NCI-H1930 (cell line): ENCODE measurements around the gene UBL3.

ENCODE experiments used
- DNase-seq, 2 experiments: peaks; one replicate each; lab custom pipeline; 2025; lab: John Stamatoyannopoulos, UW

The UBL3 gene, protein sequence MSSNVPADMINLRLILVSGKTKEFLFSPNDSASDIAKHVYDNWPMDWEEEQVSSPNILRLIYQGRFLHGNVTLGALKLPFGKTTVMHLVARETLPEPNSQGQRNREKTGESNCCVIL

DNA sequence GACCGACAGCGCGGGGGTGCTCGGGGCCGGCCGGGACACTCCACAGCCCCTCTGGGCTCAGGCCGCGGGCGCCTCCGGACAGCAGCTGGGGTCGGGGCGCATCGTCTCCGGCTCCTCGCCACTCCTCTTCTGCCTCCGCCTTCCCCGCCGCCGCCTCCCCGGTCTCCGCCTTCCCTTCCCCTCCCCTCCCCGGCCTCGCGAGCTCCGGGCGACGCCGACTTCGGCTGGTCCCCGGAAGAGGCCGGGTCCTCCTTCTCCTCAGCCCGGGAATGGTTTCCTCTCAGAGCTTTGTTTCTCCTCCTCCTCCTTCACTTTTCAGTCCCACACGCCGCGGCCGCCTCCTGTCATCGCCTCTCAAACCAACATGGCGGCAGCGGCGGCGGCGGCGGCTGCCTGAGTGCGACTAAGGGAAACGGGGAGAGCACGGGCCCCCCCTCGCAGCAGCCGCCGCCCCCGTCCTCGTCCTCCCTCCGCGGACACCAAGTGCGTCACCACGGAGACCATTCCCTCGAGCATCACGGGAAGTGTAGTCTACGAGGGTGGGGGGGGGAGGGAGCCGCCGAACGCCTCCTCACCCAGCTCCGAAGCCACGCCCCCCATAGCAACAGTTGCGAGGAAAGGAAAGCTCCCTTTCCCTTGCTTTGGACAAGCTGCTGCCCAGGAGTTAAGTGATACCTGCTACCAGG is at the start of gene UBL3:
UBL3 (minus strand) TSS at position 405 of the 686 bp plus-strand sequence. CDS start 1,079 bp downstream, outside the sequence.
- peak; percentile 96 to 99 for DNase-seq

DNA sequence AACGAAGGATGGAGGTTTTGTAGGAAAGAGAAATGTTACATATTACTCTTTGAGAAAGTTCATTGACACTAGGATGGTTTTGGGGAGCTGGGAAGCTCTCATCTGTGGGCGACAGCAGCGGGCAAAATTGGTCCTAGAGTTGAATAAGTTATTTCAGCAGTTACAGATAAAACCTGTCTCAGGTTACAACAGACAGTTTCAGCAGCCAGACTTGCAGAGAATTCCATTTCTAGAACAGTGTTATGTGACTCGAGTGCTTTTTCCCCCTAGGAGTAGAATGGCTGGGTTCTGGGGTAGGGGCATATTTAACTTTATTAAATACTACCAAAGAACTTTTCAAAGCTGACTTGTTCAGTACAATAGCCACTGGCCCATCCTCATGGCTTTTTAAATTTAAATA is 46.7 kb upstream of the UBL3 start:
- DNase-seq, result no peak

DNA sequence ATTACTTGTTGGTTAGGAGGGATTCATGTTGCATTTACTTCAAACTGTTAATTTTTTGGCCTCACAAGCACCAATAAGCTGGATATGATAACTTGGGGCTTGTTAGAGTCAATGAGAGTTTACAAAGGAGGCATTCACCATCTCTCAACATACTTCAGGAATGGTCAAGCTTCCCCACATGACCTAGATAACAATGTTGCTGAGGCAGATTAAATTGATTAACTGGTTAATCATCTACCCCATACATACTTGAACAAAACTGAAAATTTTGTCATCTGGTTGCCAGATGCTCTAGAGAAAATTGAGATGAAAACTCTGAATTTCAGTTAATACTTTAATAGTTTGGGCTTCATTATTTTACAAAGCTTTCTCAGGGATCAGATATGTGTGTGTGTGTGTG is 43.0 kb upstream of the UBL3 start:
- DNase-seq, result no peak

DNA sequence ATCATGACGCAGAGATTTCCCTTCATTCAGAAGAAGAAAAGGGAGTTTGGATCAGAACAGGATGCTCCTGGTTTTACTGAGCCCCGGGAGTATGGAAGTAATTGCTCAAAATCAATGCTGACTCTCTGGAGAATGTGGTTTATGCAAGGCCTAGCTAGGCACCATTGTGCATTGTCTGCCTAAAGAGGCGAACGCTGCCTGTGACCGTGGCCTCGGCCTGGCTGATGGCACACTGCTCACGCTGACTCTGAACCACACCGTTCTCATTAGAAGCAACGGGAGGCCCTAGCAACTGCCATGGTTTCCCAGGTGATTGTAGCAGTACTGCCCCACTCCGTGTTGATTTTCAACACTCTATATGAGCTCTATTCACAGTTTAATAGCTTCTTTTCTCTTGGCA is 41.7 kb upstream of the UBL3 start:
- DNase-seq, result peak; percentile 86 to 88

DNA sequence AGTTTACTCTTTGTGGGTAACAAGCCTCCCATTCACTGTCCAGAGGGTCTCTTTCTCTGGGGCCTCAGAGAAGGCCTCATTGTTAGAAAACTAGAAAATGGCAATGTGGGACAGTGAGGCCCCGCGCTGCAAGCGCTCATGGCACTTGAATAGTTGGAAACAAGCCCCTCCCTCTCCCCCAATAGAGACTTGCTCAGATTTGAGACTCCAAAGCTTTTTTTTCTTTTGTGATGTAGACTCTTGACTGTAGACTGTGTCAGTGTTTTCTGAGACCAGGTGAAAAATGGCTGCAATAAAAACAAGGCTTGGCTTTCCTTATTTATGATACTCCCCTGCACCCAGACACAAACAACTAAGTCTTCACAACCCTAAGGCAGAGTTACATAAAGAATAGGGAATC is 38.7 kb upstream of the UBL3 start:
- DNase-seq, result no peak

DNA sequence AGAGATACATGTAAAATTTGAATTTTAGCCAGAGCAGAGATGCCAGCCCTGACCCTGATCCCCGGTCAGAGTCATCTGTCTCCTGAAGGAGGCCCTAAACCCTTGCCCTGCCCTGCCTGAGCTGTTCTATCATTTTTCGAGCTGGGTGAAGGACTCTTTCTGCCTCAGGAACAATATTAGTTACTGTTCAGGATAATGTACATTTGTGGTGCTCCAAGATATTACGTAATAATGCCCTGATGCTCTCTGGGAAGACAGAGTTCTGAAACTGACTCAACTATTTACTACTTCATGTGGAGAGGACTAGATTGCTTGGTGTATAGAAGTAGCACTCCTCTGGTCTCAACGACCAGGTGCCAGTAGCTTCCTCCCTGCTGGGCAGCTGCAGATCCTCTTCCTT is 37.9 kb upstream of the UBL3 start:
- DNase-seq, result no peak

DNA sequence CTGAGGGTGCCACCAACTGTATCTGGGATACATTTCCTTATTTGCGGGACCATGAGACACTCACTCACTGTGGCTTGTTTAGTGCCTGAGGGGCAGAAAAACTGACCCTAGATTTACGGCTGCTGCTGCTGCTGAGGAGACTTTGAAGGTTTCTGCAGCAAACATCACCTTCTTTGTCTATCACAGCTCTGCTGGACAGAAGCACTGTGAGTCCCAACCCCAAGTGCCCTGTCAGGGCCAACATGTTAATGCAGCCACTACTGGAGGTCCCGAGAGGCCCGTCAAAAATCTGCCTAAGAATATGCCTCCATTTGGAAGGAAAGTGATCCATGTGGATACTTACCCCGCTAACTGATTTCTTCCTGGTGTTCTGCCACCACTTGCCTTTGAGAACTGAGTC is 37.3 kb upstream of the UBL3 start:
- no peak for DNase-seq

DNA sequence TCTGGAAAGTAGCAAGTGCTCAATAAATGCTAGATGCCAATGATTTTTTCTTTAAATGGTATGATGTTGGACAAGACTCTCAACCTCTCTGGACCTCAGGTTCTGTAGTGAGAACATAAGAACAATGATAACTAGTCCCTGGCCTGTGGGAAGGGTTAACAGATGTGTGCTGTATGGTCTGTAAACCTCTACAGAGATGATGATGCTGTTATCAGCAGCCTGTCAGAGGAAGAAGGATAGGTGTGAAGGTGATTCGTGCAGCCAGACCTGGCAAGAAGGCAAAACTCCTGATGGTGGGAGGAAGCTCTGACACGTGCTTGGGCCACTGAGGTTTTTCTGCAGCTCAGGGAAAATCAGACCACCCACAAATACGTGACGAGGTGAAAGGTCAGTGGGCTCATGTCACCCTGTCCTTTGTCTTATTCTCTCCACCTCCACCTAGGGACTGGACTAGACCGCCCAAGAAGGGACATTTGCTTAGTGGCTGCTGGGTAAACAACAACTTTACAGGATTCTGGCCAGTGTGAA is 36.7 kb upstream of the UBL3 start:
- no peak for DNase-seq

DNA sequence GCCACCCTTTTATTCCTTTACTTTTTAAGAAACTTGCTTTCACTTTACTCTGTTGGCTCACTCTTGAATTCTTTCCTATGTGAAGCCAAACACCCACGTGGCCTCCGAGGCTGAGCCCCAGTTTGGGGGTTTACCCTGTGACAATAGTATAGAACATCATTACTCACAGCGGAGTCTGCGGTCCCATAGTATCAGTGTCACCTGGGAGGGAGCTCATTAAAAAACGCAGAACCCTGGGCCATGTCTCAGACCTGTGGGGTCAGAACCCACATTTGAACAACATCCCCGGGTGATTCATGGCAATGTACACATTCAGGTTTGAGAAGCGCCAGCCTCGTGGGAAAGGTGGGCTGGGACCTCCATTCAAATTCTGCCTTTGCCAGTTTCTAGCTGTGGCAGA is 36.0 kb upstream of the UBL3 start:
- DNase-seq, result no peak

DNA sequence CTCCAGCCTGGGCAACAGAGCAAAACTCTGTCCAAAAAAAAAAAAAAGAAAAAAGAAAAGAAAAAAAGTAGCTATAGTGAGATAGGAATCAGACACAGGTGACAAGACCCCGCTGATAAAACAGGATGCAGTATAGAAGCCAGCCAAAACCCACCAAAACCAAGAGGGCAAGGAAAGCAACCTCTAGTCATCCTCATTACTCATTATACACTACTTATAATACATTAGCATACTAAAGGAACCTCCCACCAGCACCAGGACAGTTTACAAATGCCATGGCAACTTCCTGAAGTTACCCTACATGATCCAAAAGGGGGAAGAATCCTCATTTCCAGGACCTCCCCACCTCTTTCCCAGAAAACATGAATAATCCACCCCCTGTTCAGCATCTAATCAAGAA is 35.6 kb upstream of the UBL3 start:
- no peak for DNase-seq

DNA sequence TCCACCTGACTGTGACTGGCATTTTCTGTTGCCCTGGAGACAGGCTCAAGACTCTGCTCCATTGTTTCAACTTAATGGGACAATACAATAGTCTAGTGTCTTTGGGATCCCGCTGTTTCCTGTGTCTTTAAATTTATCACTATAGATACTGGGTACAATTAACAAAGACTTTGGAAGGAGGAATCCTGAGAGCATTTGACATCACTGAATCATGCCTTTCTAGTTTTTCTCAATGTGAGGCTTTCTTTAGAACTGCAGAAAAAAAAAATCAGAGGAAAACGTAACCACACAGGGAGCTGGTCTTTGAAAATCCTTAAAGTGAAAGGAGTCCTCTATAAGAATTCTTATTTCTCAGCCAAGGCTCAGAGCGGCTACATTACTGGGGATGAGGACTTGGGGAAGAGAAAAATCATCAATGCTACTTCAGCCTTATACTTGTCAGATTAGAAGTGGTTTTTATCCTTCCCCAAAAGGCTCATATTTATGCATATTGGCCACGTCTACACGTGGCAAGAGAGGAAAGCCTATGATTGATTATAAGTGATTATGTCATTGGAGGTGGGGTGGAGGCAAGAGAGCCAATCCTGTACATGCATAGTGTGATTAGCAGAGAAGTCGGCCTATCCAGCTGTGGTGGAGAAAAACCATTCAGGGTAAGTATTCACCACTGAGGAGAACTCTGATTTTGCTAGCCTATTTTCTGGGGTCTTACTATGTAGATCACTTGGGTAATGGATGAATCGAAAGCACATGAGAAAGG is 34.4 kb upstream of the UBL3 start:
- no peak for DNase-seq

DNA sequence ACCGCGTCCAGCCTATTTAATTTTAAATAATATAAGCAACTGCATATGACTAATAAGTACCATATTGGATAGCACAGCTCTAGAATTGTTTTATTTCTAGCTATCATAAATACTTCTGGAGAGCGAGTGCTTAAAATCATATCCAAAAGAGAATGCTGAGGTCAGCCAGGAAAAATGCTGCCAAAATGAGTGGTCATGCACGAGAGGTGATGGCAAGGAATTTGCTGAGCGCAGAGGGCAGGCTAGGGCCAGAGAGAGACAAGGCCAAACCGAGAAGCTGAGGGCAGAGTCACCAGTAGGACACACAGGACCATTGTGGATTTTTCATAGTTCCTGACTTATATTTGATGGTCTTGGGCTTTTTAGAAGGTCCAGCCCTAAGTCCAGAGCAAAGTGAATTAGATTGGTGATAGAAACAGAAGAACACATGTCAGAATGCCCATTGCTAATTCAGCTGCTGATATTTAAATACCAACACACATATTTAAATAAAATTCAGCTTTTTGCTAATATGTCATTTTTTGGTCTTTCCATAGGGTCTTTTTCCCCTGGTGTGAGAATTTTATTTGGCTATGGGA is 33.6 kb upstream of the UBL3 start:
- DNase-seq, result no peak

DNA sequence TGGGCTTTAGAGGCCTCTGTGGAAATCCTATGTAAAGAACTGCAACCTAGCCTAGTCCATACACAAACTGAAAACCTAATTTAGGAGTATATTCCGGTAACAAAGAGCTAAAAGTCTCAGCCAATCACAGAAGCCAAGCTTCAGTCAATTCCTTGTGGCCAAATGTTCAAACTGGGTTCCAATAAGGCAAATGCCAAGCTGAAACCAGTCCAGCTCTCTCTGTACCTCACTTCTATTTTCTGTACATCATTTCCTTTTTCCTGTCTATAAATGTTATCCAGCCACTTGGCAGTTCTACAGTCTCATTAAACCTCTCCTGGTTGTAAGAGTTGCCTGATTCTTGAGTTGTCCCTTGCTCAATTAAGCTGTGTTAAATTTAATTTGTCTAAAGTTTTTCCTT is 31.7 kb upstream of the UBL3 start:
- no peak for DNase-seq

DNA sequence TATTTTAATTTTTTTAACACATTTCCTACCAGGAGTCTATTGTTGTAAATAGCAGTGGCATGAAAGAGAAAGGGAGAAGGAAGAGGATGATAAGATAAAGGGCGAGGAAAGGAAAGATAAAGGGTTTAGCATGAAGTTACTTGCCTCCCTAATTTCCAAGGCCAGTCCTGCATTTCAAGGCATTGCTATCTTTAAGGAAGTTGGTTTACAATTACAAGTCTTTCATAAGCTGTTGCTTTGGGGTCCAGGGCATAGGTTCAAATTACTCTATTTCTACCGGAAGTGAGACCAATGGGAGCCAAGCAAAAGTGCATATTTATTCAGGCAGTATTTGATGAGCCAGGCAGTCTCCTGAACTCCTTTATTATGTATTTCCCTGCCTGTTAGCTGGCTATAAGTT is 27.7 kb upstream of the UBL3 start:
- DNase-seq, result no peak

DNA sequence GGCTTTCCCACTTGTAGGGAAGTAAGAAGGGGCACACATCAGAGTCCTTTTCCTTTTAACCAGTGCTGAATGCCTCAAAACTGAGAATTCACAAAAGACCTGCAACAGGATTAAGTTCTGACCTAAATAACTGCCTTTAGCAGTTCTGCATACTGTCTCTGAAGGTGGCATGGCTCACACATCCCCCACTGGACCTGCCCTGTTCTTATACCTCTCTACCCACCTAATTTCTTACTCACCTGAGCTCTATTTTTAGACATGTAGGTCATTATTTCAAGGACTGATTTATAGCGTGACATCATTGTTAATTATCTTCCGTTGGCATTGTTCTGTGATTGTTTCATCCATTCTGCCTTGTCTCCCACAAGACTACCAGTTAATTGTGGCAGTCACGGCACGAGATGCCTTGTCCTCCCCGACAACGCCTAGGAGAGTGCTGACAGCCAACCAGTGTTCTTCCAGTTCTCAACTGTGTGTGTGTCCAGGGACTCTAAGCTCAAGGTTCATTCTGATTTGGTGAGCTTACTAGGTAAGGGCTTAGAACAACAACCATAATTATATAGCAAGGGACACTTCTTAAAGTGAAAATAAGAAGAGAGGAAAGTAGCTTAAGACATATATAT is 27.1 kb upstream of the UBL3 start:
- DNase-seq, result peak in 1 of 2 experiments; percentile 26

DNA sequence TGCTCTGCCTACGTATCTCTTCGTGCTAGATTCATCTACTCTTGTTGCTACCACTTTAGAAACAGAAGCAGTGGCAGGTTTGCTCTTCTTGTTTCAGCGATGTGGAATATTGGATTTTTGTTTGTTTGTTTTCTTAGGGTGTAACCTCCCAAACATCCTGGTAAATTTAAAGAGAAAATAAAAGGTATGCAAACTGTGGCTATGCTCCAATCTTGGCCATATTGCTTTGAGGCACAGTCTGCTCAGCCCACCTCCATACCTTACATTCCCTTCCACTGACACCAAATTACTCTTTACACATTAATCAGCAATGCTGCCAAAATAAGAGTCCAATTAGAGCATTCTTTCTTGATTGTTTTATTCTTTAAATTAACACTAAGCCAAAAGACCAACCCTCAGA is 25.2 kb upstream of the UBL3 start:
- DNase-seq, result no peak

DNA sequence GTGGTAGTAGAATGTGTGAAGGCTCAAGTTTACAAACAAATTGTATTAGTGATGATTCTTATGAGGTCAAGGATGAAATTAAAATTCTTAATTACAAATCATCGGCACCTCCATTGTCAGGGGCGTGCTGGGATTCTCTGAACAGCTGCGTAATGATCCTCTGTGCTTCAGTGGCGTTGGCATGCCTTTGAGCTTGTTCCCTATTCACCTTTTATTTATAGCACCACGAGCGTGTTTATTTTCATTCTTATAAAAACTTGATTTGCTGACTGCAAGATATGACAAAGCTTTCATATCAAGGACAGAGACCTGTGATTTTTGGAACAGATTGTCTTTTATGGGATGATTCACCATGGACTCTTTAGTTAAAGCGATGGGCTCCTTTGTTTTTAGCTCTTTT is 18.2 kb upstream of the UBL3 start:
- DNase-seq, result no peak

DNA sequence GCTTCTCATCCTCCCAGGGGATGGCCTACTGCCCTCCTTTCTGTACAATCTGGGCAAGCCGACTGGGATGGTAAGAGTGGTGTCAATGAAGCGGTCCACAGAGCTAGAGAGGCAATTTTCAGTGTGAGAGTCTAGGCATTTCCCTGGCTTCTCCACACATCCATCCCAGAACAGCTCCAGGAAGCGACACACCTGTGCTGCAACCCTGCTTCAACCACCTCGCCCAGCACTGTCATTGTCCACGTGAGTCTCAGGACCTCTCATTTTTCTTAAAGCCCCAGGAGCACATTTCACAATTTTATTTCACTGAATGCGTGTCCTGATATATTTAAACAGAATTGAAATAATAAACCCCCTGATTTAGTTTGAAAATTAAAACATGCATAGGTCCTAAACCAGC is 15.5 kb upstream of the UBL3 start:
- no peak for DNase-seq

DNA sequence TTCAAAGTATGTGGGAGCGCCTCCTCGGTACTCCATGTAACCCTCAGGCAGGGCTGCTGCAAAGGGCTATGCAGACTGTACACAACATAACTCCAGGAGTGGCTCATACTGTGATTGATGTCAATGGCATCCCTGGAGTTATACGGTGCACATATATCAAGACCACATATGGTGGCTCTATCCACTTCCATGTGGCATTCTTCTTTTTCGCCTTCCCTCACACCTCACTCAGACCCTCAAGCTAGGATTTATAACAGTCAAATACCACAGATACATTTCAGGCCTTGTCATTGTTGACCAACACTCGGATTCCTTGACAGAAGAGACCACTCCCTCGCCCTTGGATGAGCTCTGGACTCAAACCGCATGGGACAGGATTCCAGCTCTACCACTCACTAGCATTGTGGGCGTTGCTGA is 11.3 kb upstream of the UBL3 start:
- no peak for DNase-seq

DNA sequence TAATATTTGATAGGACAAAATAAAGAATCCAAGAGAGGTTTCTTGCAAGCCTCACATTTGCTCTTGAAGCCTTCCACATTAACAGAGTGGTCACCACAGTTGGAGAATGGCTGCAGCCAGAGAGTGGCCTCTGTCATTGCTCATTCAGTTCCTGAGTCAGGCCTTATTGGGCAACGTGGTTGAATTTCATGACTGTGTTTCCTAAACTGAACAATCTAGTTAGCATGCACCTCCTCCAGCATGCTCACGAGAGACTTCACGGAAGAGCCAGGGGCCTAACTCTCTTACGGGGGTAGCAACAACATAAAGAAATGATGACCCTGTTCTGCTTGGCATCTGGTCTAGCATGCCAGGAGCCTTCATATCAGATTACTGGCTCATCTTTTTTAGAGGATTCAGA is 9.6 kb upstream of the UBL3 start:
- DNase-seq, result no peak

DNA sequence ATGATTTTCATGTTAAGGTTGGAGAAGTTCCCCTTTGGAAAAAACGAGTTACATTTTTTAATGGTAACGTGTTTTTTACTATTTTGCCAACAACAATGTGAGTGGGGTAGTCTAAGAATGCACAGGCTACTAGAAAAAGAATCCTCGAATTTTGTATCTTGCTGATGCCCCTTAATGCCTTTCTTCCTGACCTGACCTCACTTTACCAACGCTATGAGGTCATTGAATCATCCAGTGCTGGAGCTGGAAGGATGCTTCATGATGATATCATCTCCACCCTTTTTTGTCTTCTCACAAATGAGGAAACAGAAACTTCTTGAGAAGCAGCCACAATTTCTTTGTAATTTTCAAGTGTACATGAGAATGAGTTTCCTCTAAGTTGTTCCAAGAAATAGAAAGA is 8.2 kb upstream of the UBL3 start:
- DNase-seq, result no peak

DNA sequence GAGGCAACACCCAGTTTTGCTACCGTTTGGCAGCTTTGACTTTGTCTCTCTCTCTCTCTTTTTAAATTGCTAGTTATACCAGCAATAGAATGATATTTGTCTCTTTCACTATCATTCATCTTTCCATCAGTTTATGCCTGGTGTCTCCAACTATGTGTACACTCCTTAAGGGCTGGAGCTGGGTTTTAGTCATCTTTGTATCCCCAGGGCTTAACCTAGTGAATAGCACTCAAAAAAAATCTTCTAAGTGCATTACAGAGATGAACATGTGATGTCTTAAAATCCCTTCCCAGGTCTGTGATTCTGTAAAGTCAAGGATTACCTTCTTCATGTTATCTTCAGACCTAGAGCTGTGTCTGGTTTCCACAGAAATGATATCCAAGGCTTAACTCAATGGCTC is 7.8 kb upstream of the UBL3 start:
- DNase-seq, result no peak

DNA sequence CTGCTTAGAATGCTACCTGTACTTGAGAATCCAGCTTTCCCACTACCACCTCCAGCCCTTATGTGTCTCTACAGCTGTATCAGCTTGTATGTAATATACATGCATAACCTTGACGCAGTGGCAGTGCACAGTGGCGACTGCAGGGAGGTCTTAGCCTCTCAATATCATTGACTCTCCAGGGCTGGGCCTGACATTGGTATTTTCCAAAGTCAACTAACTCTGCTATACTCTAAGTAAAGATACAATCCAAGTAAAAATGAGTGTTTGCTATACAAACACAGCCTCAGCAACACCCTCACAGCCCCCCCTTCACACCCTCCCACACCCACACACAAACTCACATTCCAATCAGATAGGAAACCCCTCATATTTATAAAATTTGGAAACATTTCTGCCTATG is 6.7 kb upstream of the UBL3 start:
- no peak for DNase-seq
